Keratinocyte (primary cell): ENCODE measurements around the gene DNTTIP2. TPM values are rescaled to one million over a fixed set of nuclear protein-coding genes. Genes with fewer than 3 reads are reported as not detected.
"Not testable (repeated sequence)": the region's sequence is repeated elsewhere in the genome, so short reads cannot be mapped to it uniquely, and the experiment has no call there.

ENCODE experiments used
- DNase-seq: peaks from one replicate; pipeline ENCODE4 v3.0.0-alpha.2; 2011; ENCODE audit warnings: low read depth, missing footprints, low spot score
- FAIRE-seq: peaks from 2 replicates; lab custom pipeline; 2011; peaks lifted over from hg19 to GRCh38; lab: Jason Lieb, UNC
- H2AFZ ChIP-seq: 2 replicates; pipeline ENCODE4 v1.6.0; 2012; ENCODE audit warnings: low read length, control low read depth, inconsistent platforms; ENCODE audit not compliant: control insufficient read depth
- H3K27ac ChIP-seq: 2 replicates; pipeline ENCODE4 v1.5.1; 2011; ENCODE audit warnings: low read length; ENCODE audit not compliant: control insufficient read depth, insufficient read depth
- H3K27me3 ChIP-seq: 3 replicates; pipeline ENCODE4 v1.6.0; 2011; ENCODE audit warnings: low read length; ENCODE audit not compliant: control insufficient read depth, insufficient read depth; ENCODE audit errors: extremely low read depth
- H3K36me3 ChIP-seq, 2 experiments: 2 replicates in 1 of 2; 3 replicates in 1 of 2; pipeline ENCODE4 v1.5.1; 2011; ENCODE audit warnings: low read length in 2 of 2, mild to moderate bottlenecking in 1 of 2; ENCODE audit not compliant: control insufficient read depth in 2 of 2, insufficient read depth in 2 of 2; ENCODE audit errors: extremely low read depth in 1 of 2
- H3K4me1 ChIP-seq: 3 replicates; pipeline ENCODE4 v1.5.1; 2011; ENCODE audit warnings: low read length; ENCODE audit not compliant: control insufficient read depth, insufficient read depth; ENCODE audit errors: extremely low read depth
- H3K4me2 ChIP-seq: 3 replicates; pipeline ENCODE4 v1.6.0; 2011; ENCODE audit warnings: low read depth, low read length; ENCODE audit not compliant: control insufficient read depth, insufficient read depth; ENCODE audit errors: extremely low read depth
- H3K4me3 ChIP-seq, 3 experiments: fragments of 200-600 bp in 1 of 3; sonication (generic) in 1 of 3; 2 replicates in 2 of 3; 3 replicates in 1 of 3; pipeline ENCODE4 v1.5.1; 2011 to 2016; ENCODE audit warnings: low read length in 3 of 3, mild to moderate bottlenecking in 3 of 3, control low read depth in 2 of 3, inconsistent platforms in 1 of 3, low read depth in 1 of 3, mixed read lengths in 1 of 3, mixed run types in 1 of 3, moderate library complexity in 1 of 3; ENCODE audit not compliant: control insufficient read depth in 2 of 3, insufficient read depth in 2 of 3; ENCODE audit errors: extremely low read depth in 1 of 3
- H3K79me2 ChIP-seq: 2 replicates; pipeline ENCODE4 v1.6.0; 2012; ENCODE audit warnings: low read length; ENCODE audit not compliant: control insufficient read depth, insufficient read depth
- H3K9ac ChIP-seq: 3 replicates; pipeline ENCODE4 v1.6.0; 2011; ENCODE audit warnings: low read length; ENCODE audit not compliant: control insufficient read depth, insufficient read depth; ENCODE audit errors: extremely low read depth
- H3K9me1 ChIP-seq: 3 replicates; pipeline ENCODE4 v1.6.0; 2011; ENCODE audit warnings: low read length; ENCODE audit not compliant: control insufficient read depth, insufficient read depth; ENCODE audit errors: extremely low read depth
- H3K9me3 ChIP-seq: 2 replicates; pipeline ENCODE4 v1.5.1; 2012; ENCODE audit warnings: low read depth, low read length; ENCODE audit not compliant: control insufficient read depth
- H4K20me1 ChIP-seq: 3 replicates; pipeline ENCODE4 v1.6.0; 2011; ENCODE audit warnings: low read length; ENCODE audit not compliant: control insufficient read depth, insufficient read depth; ENCODE audit errors: extremely low read depth
- CTCF ChIP-seq, 3 experiments: IDR thresholded peaks in 1 of 3; conservative IDR thresholded peaks in 1 of 3; optimal IDR thresholded peaks in 1 of 3; 2 replicates in 2 of 3; 3 replicates in 1 of 3; pipeline versions ENCODE3 to v1.5.1; 2011; ENCODE audit warnings: low read length in 3 of 3, mild to moderate bottlenecking in 3 of 3, moderate library complexity in 2 of 3, control low read depth in 1 of 3, inconsistent platforms in 1 of 3; ENCODE audit not compliant: insufficient read depth in 2 of 3; ENCODE audit errors: extremely low read depth in 1 of 3
- EZH2 ChIP-seq: IDR thresholded peaks from one replicate; pipeline ENCODE4 v1.6.1; 2012; ENCODE audit warnings: inconsistent platforms, mild to moderate bottlenecking, low read length, moderate library complexity
- dilution Hi-C: fragments of 300-500 bp; cut with MboI; formaldehyde crosslinking; loops from one replicate; pipeline ENCODE4 v1.7.0; 2020; ENCODE audit warnings: low sequenced_read_pairs; ENCODE audit not compliant: extremely low pct_ligation_motif_present
- polyA plus RNA-seq, 5 experiments: library from polyadenylated mRNA; depleted of rRNA in 3 of 5; stranded (reverse) in 3 of 5; stranded (forward) in 1 of 5; unstranded in 1 of 5; fragments of >200 nt; gene quantifications; 1 replicate in 1 of 5; 2 replicates in 3 of 5; 3 replicates in 1 of 5; pipeline versions ENCODE4 v1.2.1 to v1.2.3, GENCODE V29; 2011 to 2012; ENCODE audit warnings: missing spikeins in 2 of 5, low read depth in 1 of 5, low replicate concordance in 1 of 5

DNTTIP2 gene
- polyA plus RNA-seq, 1 donor (not counting 4 experiments of a cell fraction or from before 2014, with no cell fraction given): 46.2 TPM

- no peaks in the 10 kb centered on the region for H3K9me1 ChIP-seq
- H3K9me3 ChIP-seq: no peaks in the 10 kb centered on the region
- no peak overlapping the region for H3K27ac ChIP-seq
- FAIRE-seq: no peak
- H3K79me2 ChIP-seq: no peaks in the 10 kb centered on the region
- H2AFZ ChIP-seq: no peak overlapping the region
- no peaks in the 10 kb centered on the region for H3K27me3 ChIP-seq
- no peak overlapping the region for H3K4me2 ChIP-seq
- H3K4me3 ChIP-seq: no peak overlapping the region
- no peak overlapping the region for H3K9ac ChIP-seq
- no peak for DNase-seq
- TF ChIP-seq EZH2 (no peak), CTCF (optimal IDR thresholded peaks at IDR 0.05 in 1 of 3, IDR thresholded peaks at IDR 0.05 in 1 of 3, conservative IDR thresholded peaks at IDR 0.05 in 1 of 3; ENCODE audit: extremely low read depth in 1 of 3, insufficient read depth in 2 of 3, low read length in 3 of 3) (no peak)
- no peaks in the 10 kb centered on the region for H3K4me1 ChIP-seq
- H3K36me3 ChIP-seq: peaks cover 3 to 4% of the 10 kb centered on the region in 2 experiments
- dilution Hi-C loops: no loop called here
- no peaks in the 10 kb centered on the region for H4K20me1 ChIP-seq
Measured at GRCh38 chr1:93864175-93864574, 14.8 kb downstream of the DNTTIP2 start.

GRCh38 chr1:93857653-93858052 lies 21.4 kb downstream of the DNTTIP2 start:
- dilution Hi-C loops, H3K27ac ChIP-seq: not testable (repeated sequence)

GRCh38 chr1:93855983-93856382 lies 23.0 kb downstream of the DNTTIP2 start:
- H3K36me3 ChIP-seq, H3K27me3 ChIP-seq, H3K4me2 ChIP-seq, H2AFZ ChIP-seq, H3K79me2 ChIP-seq, H3K9me1 ChIP-seq, FAIRE-seq, H3K9me3 ChIP-seq, H3K27ac ChIP-seq, dilution Hi-C loops, H4K20me1 ChIP-seq, H3K4me3 ChIP-seq, H3K9ac ChIP-seq, DNase-seq, H3K4me1 ChIP-seq: not testable (repeated sequence)

More at GRCh38 chr1:93857653-93858052, 21.4 kb downstream of the DNTTIP2 start:
- not testable (repeated sequence) for H3K4me2 ChIP-seq, H3K9ac ChIP-seq, H3K79me2 ChIP-seq, H2AFZ ChIP-seq, H4K20me1 ChIP-seq, H3K4me3 ChIP-seq, H3K9me3 ChIP-seq, H3K36me3 ChIP-seq, H3K4me1 ChIP-seq, H3K27me3 ChIP-seq, DNase-seq, H3K9me1 ChIP-seq, FAIRE-seq
